GM12891 (cell line): ENCODE data around the gene SENP3.

Experiments used
- POLR2A ChIP-seq: IDR thresholded peaks from 2 replicates; pipeline ENCODE4 v1.6.1; 2011; ENCODE audit warnings: low read depth, low read length, control low read depth
- POLR2AphosphoS5 ChIP-seq: IDR thresholded peaks from 2 replicates; pipeline ENCODE4 v1.6.1; 2011; ENCODE audit warnings: low read depth, low read length, control low read depth

GRCh38 chr17:7558544-7559319 lies 3.0 kb upstream of the SENP3 start, which contains the start of gene TNFSF13:
- no peak for TF ChIP-seq POLR2A
- no peak for TF ChIP-seq POLR2AphosphoS5
